Spinal cord (tissue), 10 donors: ENCODE data around the gene FCRL2. TPM values are rescaled to one million over a fixed set of nuclear protein-coding genes. Genes with fewer than 3 reads are reported as not detected.
"Not testable (repeated sequence)": the region's sequence is repeated elsewhere in the genome, so short reads cannot be mapped to it uniquely, and the experiment has no call there.

Experiments
- DNase-seq, 6 donors: peaks; one replicate each; pipeline versions ENCODE4 v3.0.0 to v3.0.0-alpha.2; 2013 to 2015; ENCODE audit warnings: low spot score in 6 of 6, low read depth in 4 of 6
- H3K27ac ChIP-seq: one replicate; pipeline ENCODE4 v1.5.1; 2013; ENCODE audit warnings: low read depth, low read length, control low read depth
- H3K27me3 ChIP-seq: one replicate; pipeline ENCODE4 v1.6.1; 2013; ENCODE audit warnings: low read length; ENCODE audit not compliant: control insufficient read depth, insufficient read depth
- H3K36me3 ChIP-seq: one replicate; pipeline ENCODE4 v1.6.1; 2013; ENCODE audit warnings: low read length; ENCODE audit not compliant: control insufficient read depth, insufficient read depth
- H3K4me1 ChIP-seq: one replicate; pipeline ENCODE4 v1.6.1; 2013; ENCODE audit warnings: low read length; ENCODE audit not compliant: control insufficient read depth, insufficient read depth
- H3K4me3 ChIP-seq: one replicate; pipeline ENCODE4 v1.5.1; 2013; ENCODE audit warnings: low read depth, low read length, control low read depth
- H3K9me3 ChIP-seq: one replicate; pipeline ENCODE4 v1.6.1; 2013; ENCODE audit warnings: low read length; ENCODE audit not compliant: control insufficient read depth, insufficient read depth
- WGBS: methylation state at CpG from one replicate; pipeline ENCODE4 v1.1.5; 2013; ENCODE audit warnings: missing lambda C conversion rate; ENCODE audit not compliant: insufficient coverage; 5-methylcytosine and 5-hydroxymethylcytosine counted together
- polyA plus RNA-seq, 2 donors: library from polyadenylated mRNA; unstranded; fragments of 120-200 nt; gene quantifications; one replicate each; pipeline ENCODE4 v1.2.1, GENCODE V29; 2013; ENCODE audit not compliant: insufficient read length in 2 of 2
- total RNA-seq, 2 donors: library from RNA; depleted of rRNA in 1 of 2; stranded (reverse); fragments of 120-200 nt in 1 of 2; fragments of >200 nt in 1 of 2; gene quantifications; one replicate each; pipeline versions ENCODE4 v1.2.3 to v1.2.4, GENCODE V29; 2013 to 2014
- donor health status: healthy.

Gene FCRL2
- total and polyA plus RNA-seq, 4 donors: 0.20 TPM; not detected in 3

DNA sequence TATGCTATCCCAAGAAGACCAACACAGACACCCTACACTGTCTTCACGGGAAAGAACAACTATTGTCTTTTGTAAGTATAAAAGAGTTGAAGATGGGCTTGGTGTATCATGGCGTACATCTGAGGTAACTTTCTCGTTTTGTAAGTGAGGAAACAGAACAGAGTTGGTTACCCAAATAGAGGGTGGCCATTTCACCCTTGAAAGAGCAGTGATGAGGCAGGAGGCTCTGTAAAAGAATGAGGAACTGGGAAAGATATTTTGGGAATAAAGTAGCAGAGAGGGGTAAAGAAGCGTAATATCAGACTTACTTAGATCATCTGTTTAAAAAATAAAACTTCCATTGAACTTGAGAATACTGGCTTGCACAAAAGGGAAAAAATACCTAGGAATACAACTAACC is 18.9 kb downstream of the FCRL2 start:
- no peaks in the 10 kb centered on the region for H3K4me1 ChIP-seq
- 81% methylated on average over 2 of the region's 4 CpGs for WGBS
- DNase-seq: no peak

DNA sequence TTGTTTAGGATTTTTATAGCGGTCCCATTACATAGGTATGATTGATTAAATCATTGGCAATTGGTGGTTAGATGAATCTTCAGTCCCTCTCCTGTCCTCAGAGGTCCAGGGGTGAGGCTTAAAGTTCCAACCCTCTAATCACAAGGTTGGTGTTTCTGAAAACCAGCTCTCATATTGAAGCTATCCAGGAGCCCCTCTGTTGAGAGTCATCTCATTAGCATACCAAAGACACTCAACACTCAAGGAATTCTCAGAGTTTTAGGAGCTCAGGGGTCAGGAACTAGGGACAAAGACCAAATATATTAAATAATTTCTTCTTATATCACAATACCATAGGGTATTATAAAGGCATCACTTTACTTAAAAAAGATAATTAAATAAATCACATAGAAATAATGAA is 23.3 kb downstream of the FCRL2 start:
- Histone ChIP-seq H3K4me3 (no peak overlapping the region), H3K36me3 (no peaks in the 10 kb centered on the region), H3K27ac (no peak overlapping the region), H3K4me1 (no peaks in the 10 kb centered on the region), H3K9me3 (no peaks in the 10 kb centered on the region), H3K27me3 (no peaks in the 10 kb centered on the region)
- no CpG with 5 or more reads among the region's 1 CpG for WGBS
- DNase-seq: no peak

More for the DNA sequence above, 18.9 kb downstream of the FCRL2 start:
- Histone ChIP-seq H3K27me3 (no peaks in the 10 kb centered on the region), H3K9me3 (no peaks in the 10 kb centered on the region), H3K36me3 (no peaks in the 10 kb centered on the region), H3K4me3 (no peak overlapping the region), H3K27ac (no peak overlapping the region)

DNA sequence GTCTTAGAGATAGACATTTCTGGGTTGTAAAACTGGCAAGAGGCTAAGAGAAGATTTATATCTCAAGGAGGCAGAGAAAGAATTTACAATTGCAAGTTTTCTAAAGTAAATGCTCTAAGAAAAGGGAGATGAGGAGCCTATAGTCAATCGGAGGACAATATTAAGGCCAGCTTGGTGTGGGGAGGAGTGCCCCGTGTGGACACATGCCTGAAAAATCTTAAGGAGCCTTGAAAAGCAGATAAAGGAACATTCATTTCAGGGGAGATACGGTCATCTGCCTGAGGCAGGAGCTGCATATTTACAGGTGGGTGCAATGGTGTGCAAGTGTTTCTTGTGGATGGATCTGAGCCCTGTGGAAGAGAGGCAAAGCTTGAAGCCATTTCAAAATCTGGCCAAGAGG is 25.6 kb downstream of the FCRL2 start:
- H3K27me3 ChIP-seq: no peaks in the 10 kb centered on the region
- H3K36me3 ChIP-seq: no peaks in the 10 kb centered on the region
- no peaks in the 10 kb centered on the region for H3K9me3 ChIP-seq
- no peak for DNase-seq
- 63% methylated on average over 3 of the region's 3 CpGs for WGBS
- H3K4me3 ChIP-seq: no peak overlapping the region
- no peak overlapping the region for H3K27ac ChIP-seq
- H3K4me1 ChIP-seq: no peaks in the 10 kb centered on the region

DNA sequence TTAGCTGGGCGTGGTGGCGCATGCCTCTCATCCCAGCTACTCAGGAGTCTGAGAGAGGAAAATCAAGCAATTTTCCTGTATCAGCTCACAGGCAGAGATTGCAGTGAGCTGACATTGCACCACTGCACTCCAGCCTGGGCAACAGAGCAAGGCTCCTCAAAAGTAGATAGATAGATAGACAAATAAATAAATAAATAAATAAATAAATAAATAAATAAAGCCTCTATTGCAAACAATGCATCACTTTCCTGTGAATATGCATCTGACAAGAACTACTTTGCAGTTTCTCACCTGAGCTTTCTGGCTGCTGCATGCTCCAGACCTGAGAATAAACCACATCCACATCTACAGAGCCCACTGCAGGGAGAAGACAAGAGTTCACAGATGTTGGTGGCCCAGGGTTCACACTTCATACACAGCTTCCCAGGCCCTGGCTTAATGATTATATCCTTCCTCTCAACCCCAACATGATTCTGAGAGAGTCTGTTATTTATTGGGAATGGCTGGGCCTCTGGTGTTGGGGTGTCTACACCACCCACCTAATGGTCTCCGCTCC is 28.6 kb downstream of the FCRL2 start:
- no peaks in the 10 kb centered on the region for H3K9me3 ChIP-seq
- no peak for DNase-seq
- H3K36me3 ChIP-seq: no peaks in the 10 kb centered on the region
- no peak overlapping the region for H3K27ac ChIP-seq
- H3K27me3 ChIP-seq: no peaks in the 10 kb centered on the region
- WGBS: 100% methylated on average over 2 of the region's 3 CpGs
- no peak overlapping the region for H3K4me3 ChIP-seq
- no peaks in the 10 kb centered on the region for H3K4me1 ChIP-seq

DNA sequence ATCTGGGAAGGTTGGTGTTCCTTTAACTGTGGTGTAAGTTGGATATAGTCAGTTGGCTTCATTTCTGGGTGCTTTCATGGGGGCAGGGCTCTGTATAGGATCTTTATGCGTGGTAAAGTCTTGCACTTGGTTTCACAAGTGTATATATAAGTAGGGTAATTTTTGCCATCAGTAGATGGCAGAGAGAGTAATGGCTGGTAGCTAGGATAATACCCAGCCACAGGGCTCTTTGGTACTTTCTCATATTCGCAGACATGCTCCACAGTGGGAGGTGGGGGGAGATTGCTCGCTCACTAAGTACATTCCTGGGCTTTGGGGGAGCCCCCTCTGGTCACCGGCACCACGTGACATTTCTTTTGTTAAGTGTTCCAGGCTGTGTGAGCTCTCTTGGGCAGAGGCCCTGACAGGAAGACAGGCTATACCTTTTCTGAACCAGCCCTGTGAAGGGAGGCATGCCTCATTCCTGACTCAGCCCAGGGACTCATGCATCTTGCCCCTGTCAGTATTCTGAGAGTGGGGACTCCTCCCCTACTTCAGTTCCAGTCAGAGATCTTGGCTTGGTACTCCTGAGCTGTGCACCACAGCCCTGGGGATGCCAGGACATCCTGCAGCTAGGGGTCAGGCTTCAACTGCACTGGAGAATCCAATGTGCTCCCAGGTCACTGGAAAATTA is 37.6 kb downstream of the FCRL2 start:
- 59% methylated on average over 4 of the region's 5 CpGs for WGBS
- Histone ChIP-seq H3K36me3 (no peaks in the 10 kb centered on the region), H3K27ac (no peak overlapping the region), H3K4me1 (no peaks in the 10 kb centered on the region), H3K9me3 (no peaks in the 10 kb centered on the region), H3K4me3 (no peak overlapping the region), H3K27me3 (no peaks in the 10 kb centered on the region)
- DNase-seq: no peak

DNA sequence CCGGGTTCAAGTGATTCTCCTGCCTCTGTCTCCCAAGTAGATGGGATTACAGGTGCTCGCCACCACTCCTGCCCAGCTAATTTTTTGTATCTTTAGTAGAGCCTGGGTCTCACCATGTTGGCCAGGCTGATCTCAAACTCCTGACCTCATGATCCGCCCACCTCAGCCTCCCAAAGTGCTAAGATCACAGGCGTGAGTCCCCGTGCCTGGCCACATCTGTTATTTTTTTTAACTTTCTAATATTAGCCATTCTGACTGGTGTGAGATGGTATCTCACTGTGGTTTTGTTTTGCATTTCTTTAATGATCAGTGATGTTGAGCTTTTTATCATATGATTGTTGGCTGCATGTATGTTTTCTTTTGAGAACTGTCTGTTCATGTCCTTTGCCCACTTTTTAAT is 40.9 kb downstream of the FCRL2 start:
- not testable (repeated sequence) for H3K27ac ChIP-seq, DNase-seq, H3K4me1 ChIP-seq, H3K36me3 ChIP-seq, H3K27me3 ChIP-seq, H3K9me3 ChIP-seq, H3K4me3 ChIP-seq
- WGBS: 92% methylated on average over 3 of the region's 5 CpGs

DNA sequence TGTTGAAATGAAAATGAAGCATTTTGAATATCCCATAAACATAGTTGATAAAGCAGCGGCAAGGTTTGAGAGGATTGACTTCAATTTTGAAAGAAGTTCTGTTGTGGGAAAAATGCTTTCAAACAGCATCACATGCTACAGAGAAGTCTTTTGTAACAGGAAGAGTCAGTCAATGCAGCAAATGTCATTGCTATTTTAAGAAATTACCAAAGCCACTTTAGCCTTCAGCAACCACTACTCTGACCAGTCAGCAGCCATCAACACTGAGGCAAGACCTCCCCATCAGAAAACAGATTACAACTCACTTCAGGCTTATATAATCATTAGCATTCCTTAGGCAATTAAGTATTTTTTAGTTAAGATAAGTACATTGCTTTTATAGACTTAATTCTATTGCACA is 42.6 kb downstream of the FCRL2 start:
- Histone ChIP-seq H3K27me3 (no peaks in the 10 kb centered on the region), H3K4me1 (no peaks in the 10 kb centered on the region), H3K4me3 (no peak overlapping the region), H3K36me3 (no peaks in the 10 kb centered on the region), H3K27ac (no peak overlapping the region), H3K9me3 (peaks cover 4% of the 10 kb centered on the region)
- DNase-seq: no peak
- WGBS: no CpG with 5 or more reads among the region's 1 CpG

DNA sequence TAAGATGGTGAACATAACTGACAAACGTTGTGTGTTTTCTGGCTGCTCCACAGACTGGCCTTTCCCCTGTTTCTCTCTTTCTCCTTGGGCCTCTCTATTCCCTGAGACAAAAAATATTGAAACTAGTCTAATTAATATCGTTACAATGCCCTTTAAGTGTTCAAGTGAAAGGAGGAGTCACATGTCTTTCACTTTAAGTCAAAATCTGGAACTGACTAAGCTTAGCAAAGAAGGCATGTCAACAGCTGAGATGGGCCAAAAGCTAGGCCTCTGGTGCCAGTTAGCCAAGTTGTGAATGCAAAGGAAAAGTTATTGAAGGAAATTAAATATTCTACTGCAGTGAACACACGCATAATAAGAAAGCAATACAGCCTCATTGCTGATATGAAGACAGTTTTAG is 44.2 kb downstream of the FCRL2 start:
- no peak overlapping the region for H3K4me3 ChIP-seq
- H3K9me3 ChIP-seq: peaks cover 4% of the 10 kb centered on the region
- no peak for DNase-seq
- no peaks in the 10 kb centered on the region for H3K27me3 ChIP-seq
- no peaks in the 10 kb centered on the region for H3K36me3 ChIP-seq
- no peaks in the 10 kb centered on the region for H3K4me1 ChIP-seq
- H3K27ac ChIP-seq: no peak overlapping the region
- WGBS: no CpG with 5 or more reads among the region's 3 CpGs

DNA sequence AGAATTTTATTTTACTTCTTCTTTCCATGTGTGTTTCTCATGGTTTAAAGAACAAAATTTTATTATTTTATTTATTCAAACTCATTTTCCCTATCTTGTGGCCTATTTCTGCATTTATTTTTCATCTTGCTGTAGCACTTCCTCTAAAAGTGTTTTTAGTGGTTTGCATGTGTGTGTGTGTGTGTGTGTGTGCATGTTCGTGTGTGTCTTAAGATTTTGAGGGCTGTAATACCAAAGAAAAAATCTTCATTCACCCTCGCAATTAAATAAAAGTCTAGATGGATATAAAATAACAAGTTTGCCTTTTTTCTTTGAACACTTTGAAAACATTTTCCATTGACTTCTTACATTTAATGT is 51.7 kb downstream of the FCRL2 start:
- Histone ChIP-seq H3K4me1 (no peaks in the 10 kb centered on the region), H3K4me3 (no peak overlapping the region), H3K27me3 (no peaks in the 10 kb centered on the region), H3K27ac (no peak overlapping the region), H3K36me3 (no peaks in the 10 kb centered on the region), H3K9me3 (peaks cover 9% of the 10 kb centered on the region)
- no CpG with 5 or more reads among the region's 2 CpGs for WGBS
- no peak for DNase-seq

DNA sequence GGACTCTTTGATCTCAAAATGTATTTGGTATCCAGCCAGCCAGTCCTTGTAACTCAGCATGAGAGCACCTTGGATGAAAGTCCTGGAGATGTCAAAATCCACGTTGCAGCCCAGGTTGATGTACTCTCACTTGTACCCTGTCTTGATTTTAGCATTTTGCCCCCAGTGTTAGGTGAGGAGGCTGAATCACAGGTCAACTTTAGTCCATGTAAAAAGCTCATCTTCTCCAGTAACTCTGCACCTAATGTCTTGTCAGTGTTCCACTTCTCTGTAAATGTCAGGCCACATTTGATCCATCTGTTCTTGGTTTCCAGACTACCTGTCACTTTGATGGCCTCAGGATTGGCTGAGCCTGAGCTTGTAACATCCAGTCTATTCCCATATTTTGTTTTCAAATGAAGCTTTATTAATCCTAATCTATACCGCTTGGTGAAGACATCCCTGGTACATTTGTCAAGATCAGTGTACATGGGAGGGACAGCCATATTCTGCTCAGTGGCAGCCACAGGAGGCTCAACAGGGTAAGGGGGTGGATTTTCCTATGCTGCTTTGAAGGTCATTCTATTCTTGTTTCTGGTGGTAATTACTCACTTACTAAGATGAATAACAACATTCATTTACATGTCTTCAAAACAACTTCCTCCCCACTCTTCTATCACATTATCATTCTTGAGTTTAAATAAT is 52.3 kb downstream of the FCRL2 start:
- H3K9me3 ChIP-seq: peaks cover 9% of the 10 kb centered on the region
- 80% methylated on average over 1 of the region's 2 CpGs for WGBS
- no peaks in the 10 kb centered on the region for H3K27me3 ChIP-seq
- H3K27ac ChIP-seq: no peak overlapping the region
- H3K4me3 ChIP-seq: no peak overlapping the region
- no peaks in the 10 kb centered on the region for H3K4me1 ChIP-seq
- no peak for DNase-seq
- H3K36me3 ChIP-seq: no peaks in the 10 kb centered on the region
